HG03469 (cell line): ENCODE measurements around the gene SNAPC3.
"Not testable (repeated sequence)": the region's sequence is repeated elsewhere in the genome, so short reads cannot be mapped to it uniquely, and the experiment has no call there.

Experiments
- ATAC-seq: cut with Tn5 transposase; IDR thresholded peaks from one replicate; pipeline ENCODE4 v1.9.1; 2021; ENCODE audit warnings: mild to moderate bottlenecking, moderate library complexity, moderate number of reproducible peaks; ENCODE audit not compliant: unreplicated experiment

Gene SNAPC3

DNA sequence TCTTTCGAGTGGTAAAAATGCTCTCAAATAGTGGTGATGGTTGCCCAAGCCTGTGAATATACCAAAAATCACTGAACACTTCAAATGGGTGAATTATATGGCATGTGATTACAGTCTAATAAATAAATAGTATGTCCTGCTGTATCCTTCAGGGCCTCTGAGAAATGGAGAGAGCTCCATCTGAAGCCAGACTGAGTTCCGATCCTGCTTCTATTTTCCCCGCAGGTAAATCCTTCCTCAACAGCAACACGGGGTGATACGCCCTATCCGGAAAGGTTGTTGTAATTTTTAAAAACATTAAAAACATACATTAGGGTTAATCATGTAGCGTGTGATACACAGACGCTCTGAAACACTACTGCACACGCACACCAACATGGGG lies 695 bp upstream of the SNAPC3 start:
- ATAC-seq = no peak

GRCh38 chr9:15423231-15423985 lies 732 bp downstream of the SNAPC3 start:
- ATAC-seq = peak; percentile 0

GRCh38 chr9:15426019-15426418 lies 3.3 kb downstream of the SNAPC3 start:
- ATAC-seq = peak; percentile 40

DNA sequence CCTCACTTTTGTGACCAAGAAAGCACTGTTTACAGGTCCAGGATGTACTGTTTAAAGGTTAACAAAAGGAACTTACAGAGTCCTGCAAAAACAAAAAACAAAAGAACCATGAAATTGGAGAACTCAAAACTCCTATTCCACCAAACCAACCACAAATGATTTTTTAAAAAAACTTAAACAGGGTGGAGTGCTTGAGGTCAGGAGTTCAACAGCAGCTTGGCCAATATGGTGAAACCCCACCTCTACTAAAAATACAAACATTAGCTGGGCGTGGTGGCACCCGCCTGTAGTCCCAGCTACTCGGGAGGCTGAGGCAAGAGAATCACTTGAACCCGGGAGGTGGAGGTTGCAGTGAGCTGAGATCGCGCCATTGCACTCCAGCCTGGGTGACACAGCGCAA lies 5.0 kb downstream of the SNAPC3 start:
- not testable (repeated sequence) for ATAC-seq

- no peak for ATAC-seq
Measured at GRCh38 chr9:15430920-15431844, 8.5 kb downstream of the SNAPC3 start.

GRCh38 chr9:15433191-15433590 lies 10.5 kb downstream of the SNAPC3 start:
- ATAC-seq = no peak

DNA sequence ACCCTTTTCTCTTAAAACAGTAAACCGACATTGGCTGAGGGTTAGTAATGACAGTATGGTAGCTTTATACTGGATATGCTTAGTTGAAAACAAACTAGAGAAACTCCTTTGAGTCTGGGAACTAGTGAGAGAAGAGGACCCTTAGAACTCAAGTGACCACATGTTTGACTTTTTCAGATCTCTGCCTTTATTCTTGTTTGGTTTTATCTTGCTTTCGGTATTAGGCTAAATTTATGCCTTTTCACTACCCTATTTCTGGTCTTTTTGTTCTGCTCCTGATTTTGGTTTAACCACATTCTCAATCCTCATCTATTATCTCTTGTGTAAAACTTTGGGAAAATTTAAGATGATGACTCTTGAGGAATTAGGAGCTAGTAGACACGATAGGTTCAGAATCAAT lies 11.0 kb downstream of the SNAPC3 start:
- ATAC-seq = no peak

DNA sequence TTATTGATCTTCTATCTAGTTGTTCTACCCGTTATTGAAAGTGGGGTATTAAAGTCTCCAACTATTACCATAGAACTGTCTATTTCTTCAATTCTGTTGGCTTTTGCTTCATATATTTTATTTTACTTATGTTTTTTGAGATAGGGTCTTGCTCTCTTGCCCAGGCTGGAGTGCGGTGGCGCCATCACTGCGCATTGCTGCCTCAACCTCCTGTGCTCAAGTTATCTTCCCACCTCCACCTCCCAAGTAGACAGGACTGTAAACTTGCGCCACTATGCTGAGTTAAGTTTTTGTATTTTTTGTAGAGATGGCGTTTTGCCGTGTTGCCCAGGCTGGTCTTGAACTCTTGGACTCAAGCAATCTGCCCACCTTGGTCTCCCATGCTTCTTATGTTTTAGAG lies 16.2 kb downstream of the SNAPC3 start:
- no peak for ATAC-seq

- not testable (repeated sequence) for ATAC-seq
Measured at GRCh38 chr9:15441841-15442240, 19.2 kb downstream of the SNAPC3 start.

DNA sequence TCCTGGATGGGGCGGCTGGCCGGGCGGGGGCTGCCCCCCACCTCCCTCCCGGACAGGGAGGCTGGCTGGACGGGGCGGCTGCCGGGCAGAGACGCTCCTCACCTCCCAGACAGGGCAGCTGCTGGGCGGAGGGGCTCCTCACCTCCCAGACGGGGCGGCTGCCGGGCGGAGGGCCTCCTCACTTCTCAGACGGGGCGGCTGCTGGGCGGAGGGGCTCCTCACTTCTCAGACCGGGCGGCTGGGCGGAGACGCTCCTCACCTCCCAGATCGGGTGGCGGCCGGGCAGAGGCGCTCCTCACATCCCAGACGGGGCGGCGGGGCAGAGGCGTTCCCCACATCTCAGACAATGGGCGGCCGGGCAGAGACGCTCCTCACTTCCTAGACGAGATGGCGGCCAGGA lies 19.6 kb downstream of the SNAPC3 start:
- ATAC-seq = not testable (repeated sequence)

DNA sequence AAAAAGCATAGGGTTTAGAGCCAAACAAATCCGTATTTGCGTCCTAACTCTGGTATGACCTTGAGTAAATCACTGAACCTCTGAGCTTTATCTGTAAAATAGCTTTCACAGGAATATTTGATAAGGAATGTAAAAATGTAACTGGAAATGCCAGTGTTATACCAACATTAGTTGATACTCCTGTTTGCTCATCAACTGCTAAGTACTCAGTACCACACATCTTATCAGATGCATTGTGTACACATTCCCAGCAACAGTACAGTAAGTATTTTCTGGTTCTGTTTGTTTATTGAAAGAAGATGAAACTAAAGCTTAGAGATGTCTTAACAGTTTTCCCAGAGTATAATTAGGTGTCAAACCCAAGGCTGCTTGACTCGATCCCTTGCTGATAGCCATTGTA lies 21.5 kb downstream of the SNAPC3 start:
- ATAC-seq = no peak

DNA sequence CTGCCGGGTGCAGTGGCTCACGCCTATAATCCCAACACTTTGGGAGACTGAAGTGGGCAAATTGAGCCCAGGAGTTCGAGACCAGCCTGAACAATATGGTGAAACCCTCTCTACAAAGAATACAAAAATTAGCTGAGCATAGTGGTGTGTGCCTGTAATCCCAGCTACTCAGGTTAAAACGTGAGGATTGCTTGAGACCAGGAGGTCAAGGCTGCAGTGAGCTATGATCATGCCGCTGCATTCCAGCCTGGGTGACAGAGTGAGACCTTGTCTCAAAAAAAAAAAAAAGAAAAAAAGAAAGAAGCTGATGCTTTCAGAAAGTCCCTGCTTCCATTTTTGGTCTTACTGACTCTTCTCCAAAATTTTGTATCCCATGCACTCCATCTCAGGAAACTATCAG lies 31.3 kb downstream of the SNAPC3 start:
- ATAC-seq = no peak

DNA sequence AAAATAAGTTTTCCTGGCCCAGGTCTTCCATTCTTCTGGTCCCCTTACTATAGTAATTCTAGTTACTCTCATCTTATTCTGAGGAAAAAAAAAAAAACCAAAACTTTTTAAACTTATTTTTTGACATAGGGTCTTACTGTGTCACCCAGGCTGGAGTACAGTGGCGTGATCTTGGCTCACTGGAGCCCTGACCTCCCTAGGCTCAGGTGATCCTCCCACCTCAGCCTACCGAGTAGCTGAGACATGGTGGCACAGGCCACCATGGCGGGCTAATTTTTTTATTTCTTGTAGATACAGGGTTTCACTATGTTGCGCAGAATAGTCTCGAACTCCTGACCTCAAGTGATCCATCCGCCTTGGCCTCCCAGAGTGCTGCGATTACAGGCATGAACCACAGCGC lies 38.4 kb downstream of the SNAPC3 start:
- ATAC-seq = no peak

- ATAC-seq = no peak
Measured at GRCh38 chr9:15461601-15462000, 38.9 kb downstream of the SNAPC3 start.

DNA sequence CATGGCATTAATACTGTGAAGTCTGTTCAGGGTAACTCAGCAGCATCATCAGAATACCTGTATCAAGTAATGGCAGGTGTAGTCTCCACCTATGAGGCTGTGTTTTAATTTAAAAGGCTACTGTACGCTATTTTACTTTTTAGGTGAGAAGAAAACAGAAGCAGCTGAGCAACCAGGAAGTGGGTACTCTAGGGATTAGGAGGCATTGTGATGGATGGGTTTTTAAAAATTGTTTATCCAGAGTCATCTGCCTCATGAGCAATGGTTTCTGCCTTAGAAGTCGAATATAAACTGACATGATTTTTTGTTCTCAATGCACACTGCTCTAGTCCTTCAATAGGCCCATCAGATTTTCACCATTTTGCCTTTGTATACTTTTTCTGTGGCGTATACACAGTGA lies 45.5 kb downstream of the SNAPC3 start:
- ATAC-seq = no peak

DNA sequence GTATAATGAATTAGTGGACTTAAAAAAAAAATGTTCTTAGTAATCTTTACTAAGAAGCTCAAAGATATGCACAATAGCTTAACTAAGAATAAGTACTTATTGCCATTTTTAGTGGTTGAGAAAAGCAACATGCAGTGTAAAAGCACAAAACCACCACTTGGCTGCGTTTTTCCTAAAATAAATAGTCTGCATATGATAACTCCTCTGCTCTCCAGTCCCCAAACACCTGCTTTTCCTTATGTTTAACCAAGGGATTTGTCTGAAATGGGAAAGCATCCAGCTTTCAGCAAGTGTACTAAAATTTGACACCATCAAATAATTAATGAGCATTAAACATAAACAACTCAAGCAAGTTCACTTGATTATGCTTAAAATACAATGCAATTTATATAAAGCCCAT lies 46.7 kb downstream of the SNAPC3 start:
- ATAC-seq = no peak

DNA sequence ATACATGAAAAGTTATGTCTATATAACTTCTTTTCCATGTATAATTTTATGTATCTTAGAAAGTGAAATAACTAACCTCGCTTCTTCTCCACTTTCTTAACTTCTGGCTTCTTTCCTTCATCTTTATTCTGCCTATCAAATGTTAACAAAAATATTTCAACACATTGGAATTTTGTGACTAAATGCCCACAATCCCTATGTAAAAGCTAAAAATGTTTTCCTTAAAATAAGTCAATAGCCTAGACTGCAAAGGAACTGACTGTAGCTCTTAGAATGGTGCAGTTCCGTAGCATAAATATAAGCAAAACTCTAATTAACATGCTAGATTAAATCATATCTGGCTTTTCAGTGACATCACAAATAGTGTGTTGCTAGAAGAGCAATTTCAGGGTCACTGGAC lies 47.2 kb downstream of the SNAPC3 start:
- no peak for ATAC-seq

DNA sequence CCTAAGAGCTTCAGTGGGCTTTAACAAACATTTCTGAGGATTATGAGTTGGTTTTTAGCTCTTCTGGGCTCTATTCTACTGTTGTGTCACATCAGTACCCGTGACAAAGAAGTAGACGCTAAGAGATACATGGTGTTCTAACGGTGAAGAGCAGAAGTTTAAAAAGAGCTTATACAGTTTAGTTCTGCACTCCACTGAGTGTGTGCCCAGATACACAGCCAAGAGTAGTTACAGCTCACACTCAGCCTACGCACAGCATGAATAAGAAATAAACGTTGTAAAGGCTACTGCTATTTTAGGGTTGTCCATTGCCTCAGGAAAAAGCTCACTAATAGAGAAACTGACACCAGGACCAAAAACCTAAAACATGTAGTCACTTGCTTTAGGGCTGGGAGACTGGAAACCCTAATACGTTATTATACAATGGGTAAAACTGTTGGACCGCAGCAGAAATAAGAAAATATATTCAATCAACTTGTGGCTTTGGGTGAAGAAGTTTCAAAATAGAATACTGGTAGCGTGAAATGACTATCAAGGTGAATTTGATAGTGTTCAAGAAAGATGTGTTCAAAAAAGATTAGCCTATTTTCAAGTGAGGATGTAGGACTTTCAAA lies 53.4 kb downstream of the SNAPC3 start:
- no peak for ATAC-seq

- no peak for ATAC-seq
Measured at GRCh38 chr9:15480028-15480427, 57.4 kb downstream of the SNAPC3 start.

DNA sequence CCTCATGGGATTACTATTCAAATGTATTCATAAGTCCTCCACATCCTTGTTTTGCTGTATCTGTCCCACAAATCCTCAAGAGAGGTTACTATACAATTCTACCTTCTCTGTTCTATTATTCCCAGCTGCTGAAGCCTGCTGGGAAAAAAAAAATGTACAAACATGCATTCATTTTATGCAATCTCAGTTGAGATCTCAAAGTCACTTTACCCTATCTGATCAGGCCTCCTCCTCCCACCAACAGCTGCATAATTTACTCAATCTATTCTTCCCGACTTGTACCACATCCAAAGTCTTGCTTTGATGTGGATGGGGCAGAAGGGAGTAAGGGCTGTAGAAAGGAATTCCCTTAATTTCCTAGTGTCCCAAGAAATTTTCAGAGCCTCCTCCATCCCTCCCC lies 59.5 kb downstream of the SNAPC3 start:
- ATAC-seq = no peak

DNA sequence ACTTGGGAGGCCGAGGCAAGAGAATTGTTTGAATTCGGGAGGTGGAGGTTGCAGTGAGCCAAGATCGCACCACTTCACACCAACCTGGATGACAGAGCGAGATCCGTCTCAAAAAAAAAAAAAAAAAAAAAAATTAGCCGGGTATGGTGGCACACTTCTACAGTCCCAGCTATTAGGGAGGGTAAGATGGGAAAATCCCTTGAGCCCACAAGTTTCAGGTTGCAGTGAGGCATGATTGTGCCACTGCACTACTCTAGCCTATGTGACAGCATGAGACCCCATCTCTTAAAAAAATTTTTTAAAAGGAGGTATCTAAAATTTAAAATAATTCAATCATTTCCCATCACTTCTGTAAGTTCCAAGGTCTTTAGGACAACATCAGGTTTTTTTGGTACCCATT lies 62.1 kb downstream of the SNAPC3 start:
- ATAC-seq = no peak
